Neural crest cell (in vitro differentiated cells): ENCODE results near the gene EIF4E1B. TPM values are rescaled to one million over a fixed set of nuclear protein-coding genes. Genes with fewer than 3 reads are reported as not detected.
A peak's percentile ranks its signal among the peaks of the same experiment; 100 is the strongest.

Experiments
- DNase-seq: peaks from one replicate; pipeline ENCODE4 v3.0.0; 2021; ENCODE audit warnings: low read depth, mixed read lengths, low spot score
- H3K27ac Mint-ChIP-seq: one replicate; pipeline ENCODE4 v1.8.0; 2021; ENCODE audit warnings: mild to moderate bottlenecking, mixed read lengths; ENCODE audit not compliant: unreplicated experiment
- H3K27me3 Mint-ChIP-seq: 2 replicates; pipeline ENCODE4 v1.8.0; 2021; ENCODE audit warnings: low read depth, mild to moderate bottlenecking, mixed read lengths
- H3K36me3 Mint-ChIP-seq: 2 replicates; pipeline ENCODE4 v1.8.0; 2021; ENCODE audit warnings: low read depth, mild to moderate bottlenecking, mixed read lengths
- H3K4me1 Mint-ChIP-seq: 2 replicates; pipeline ENCODE4 v1.8.0; 2021; ENCODE audit warnings: mixed read lengths
- H3K4me3 Mint-ChIP-seq: one replicate; pipeline ENCODE4 v1.8.0; 2021; ENCODE audit warnings: mild to moderate bottlenecking, mixed read lengths
- H3K9me3 Mint-ChIP-seq: 2 replicates; pipeline ENCODE4 v1.8.0; 2021; ENCODE audit warnings: mixed read lengths
- total RNA-seq: library from RNA; stranded (reverse); gene quantifications from 2 replicates; pipeline ENCODE4 v1.2.1, GENCODE V29; 2021
- TF ChIP-seq, protein P1 (sequence below): fragments of 200-600 bp; sonication (generic); conservative IDR thresholded peaks from 2 replicates; pipeline ENCODE4 v1.5.0; 2021; ENCODE audit warnings: antibody characterized with exemption, mild to moderate bottlenecking

EIF4E1B gene
- total RNA-seq, 1 donor from 2014 or later = not detected

DNA sequence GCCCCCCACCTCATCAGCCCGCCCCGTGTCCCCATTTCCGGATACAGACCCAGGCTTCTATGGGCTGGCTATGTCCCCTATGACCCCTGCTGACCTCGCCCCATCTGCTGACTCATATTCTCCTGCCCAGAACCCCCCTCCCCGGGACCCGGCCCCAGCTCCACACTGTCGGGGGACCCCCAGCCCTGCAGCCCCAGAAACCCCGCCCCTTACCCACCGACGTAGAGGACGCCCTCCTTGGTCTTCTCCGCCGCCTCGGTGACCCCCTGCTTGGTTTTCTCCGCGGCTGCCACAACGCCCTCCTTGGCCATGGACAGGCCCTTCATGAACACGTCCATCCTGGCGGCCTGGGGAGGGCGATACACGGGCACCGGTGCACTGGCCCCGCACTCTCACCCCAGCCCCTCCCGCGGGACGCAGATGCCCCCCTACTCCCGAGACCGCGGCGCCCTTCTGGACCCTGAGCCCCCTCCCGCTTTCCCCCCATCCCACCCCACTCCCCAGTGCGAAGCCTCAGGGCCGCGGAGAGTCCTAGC lies 1.1 kb upstream of the EIF4E1B start:
- TF ChIP-seq, protein P1, sequence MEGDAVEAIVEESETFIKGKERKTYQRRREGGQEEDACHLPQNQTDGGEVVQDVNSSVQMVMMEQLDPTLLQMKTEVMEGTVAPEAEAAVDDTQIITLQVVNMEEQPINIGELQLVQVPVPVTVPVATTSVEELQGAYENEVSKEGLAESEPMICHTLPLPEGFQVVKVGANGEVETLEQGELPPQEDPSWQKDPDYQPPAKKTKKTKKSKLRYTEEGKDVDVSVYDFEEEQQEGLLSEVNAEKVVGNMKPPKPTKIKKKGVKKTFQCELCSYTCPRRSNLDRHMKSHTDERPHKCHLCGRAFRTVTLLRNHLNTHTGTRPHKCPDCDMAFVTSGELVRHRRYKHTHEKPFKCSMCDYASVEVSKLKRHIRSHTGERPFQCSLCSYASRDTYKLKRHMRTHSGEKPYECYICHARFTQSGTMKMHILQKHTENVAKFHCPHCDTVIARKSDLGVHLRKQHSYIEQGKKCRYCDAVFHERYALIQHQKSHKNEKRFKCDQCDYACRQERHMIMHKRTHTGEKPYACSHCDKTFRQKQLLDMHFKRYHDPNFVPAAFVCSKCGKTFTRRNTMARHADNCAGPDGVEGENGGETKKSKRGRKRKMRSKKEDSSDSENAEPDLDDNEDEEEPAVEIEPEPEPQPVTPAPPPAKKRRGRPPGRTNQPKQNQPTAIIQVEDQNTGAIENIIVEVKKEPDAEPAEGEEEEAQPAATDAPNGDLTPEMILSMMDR = no peak
- DNase-seq = no peak
- Mint-ChIP-seq H3K4me1 (peaks cover 6% of the 10 kb centered on the region), H3K27me3 (peaks cover 91% of the 10 kb centered on the region), H3K9me3 (no peaks in the 10 kb centered on the region), H3K4me3 (peak overlapping the region; percentile 81), H3K27ac (no peak overlapping the region), H3K36me3 (no peaks in the 10 kb centered on the region)

DNA sequence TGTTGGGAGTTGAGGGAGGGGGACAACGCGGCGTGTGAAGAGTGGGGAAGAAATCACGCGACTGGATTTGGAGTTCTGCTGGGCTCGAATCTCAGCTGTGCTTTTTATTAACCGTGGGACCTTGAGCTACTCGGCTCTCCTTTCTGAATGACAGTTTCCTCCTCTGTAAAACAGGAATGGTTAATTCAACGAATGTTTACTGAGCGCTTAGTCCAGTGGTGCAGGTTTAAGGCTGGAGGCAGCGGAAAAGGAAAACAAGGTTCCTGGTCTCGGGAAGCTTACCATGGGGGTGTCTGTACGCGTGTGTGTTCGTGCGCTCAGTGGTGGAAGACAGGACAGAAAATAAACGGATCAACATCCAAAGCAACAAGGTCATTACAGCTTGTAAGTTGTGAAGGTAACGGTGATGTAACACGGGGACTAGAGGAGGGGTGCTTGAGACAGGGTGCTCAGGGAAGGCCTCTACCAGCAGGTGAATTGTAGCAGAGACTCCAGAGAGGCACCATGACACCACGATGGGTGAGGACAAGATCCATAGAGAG lies 277 bp downstream of the EIF4E1B start:
- Mint-ChIP-seq H3K9me3 (peaks cover 3% of the 10 kb centered on the region), H3K36me3 (no peaks in the 10 kb centered on the region), H3K27ac (no peak overlapping the region), H3K4me1 (peaks cover 6% of the 10 kb centered on the region), H3K27me3 (peaks cover 92% of the 10 kb centered on the region), H3K4me3 (peak overlapping the region; percentile 65)
- TF ChIP-seq, protein P1 = no peak
- DNase-seq = no peak

DNA sequence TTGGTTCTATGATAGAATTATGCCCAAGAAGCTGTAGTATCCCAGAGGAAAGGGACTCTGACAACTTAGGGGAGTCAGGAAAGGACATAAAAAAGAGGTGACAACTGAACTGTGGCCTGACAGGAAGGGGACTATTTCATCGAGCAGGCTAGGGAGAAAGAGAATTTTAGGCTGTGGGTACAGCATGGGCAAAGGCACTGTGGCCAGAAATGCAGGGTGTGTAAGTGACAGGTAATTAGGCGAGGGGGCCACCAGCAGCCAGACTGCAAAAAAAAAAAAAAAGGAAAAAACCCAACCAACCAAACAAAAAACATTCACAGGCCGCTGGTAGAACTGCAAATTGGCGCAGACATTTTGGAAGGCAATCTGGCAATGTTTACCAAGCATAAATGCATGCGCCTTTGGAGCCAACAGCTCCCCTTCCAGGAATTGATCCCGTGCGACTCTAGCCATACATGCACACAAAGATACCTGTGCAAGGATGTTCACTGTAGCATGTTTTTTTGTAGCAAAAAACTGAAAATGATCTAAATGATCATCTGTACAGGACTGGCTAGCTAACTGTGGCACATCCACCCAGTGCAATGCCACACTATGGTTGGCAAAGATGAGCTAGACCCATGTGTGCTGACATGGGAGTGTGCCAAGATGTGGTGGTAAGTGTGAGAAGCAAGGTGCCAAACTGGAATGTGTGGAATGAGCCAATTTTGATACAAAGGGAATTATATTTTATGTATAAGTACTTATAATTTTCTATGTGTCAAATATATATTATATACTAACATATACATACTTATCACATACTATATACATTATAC lies 1.1 kb downstream of the EIF4E1B start:
- no peaks in the 10 kb centered on the region for H3K36me3 Mint-ChIP-seq
- DNase-seq = no peak
- H3K4me1 Mint-ChIP-seq = peaks cover 6% of the 10 kb centered on the region
- TF ChIP-seq, protein P1 = no peak
- no peak overlapping the region for H3K27ac Mint-ChIP-seq
- peaks cover 95% of the 10 kb centered on the region for H3K27me3 Mint-ChIP-seq
- no peak overlapping the region for H3K4me3 Mint-ChIP-seq
- H3K9me3 Mint-ChIP-seq = peaks cover 3% of the 10 kb centered on the region

DNA sequence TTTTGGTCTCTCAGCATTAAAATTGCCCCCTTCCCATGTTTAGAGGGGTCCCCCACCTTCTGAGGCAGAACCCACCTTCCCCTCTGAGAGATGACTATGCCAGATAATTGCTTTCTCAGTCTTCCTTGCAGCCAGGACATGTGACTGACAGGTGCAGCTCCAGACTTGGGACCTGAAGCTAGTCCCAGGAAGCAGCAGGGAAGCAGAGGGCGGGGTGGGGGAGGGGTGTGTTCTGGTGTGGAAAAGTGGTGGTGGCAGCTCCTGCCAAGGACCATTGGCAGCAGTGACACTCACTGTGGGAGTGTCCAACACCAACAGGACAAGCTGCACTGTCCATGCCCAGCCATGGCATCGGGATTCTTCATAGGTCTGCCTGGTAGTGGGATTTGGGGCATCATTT lies 2.3 kb downstream of the EIF4E1B start:
- no peaks in the 10 kb centered on the region for H3K36me3 Mint-ChIP-seq
- no peak overlapping the region for H3K4me3 Mint-ChIP-seq
- peaks cover 3% of the 10 kb centered on the region for H3K9me3 Mint-ChIP-seq
- H3K27ac Mint-ChIP-seq = no peak overlapping the region
- TF ChIP-seq, protein P1 = no peak
- no peak for DNase-seq
- H3K27me3 Mint-ChIP-seq = peaks cover 94% of the 10 kb centered on the region
- peaks cover 6% of the 10 kb centered on the region for H3K4me1 Mint-ChIP-seq

DNA sequence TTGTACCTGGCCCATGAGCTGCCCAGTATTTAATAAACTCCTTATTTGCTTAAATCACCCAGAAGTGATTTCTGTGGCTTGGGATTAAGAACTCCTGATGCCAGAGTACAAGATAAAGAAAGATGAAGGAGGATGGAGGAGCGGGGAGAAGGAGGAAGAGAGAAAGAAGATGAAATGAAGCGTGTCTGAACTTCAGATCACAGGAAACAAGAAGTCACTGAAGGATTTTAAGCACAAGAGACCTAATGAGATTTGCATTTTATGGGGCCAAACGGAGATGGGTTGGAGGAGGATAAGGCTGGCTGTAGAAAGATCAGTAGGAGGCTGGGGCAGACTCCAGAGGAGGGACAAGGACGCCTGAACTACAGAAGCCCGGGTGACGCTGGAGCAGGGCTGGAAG lies 3.1 kb downstream of the EIF4E1B start:
- Mint-ChIP-seq H3K4me3 (peak overlapping the region; percentile 17), H3K9me3 (peaks cover 3% of the 10 kb centered on the region), H3K27ac (no peak overlapping the region), H3K4me1 (peaks cover 6% of the 10 kb centered on the region), H3K36me3 (no peaks in the 10 kb centered on the region), H3K27me3 (peaks cover 92% of the 10 kb centered on the region)
- TF ChIP-seq, protein P1 = no peak
- DNase-seq = no peak
